Ovary (tissue), 3 donors: ENCODE measurements around the gene CCDC17.

Experiments
- CTCF ChIP-seq, 3 donors: fragments of 450-650 bp in 2 of 3; fragments of 200-600 bp in 1 of 3; IDR thresholded peaks; one replicate each; pipeline versions ENCODE4 v1.5.1 to v1.8.0; 2016 to 2022; ENCODE audit warnings: antibody characterized with exemption in 3 of 3, mild to moderate bottlenecking in 1 of 3
- EP300 ChIP-seq: sonication (generic); formaldehyde crosslinking; IDR thresholded peaks from one replicate; pipeline ENCODE4 v1.6.1; 2017; ENCODE audit warnings: antibody characterized with exemption
- POLR2A ChIP-seq: fragments of 450-650 bp; IDR thresholded peaks from one replicate; pipeline ENCODE4 v1.6.1; 2017; ENCODE audit warnings: antibody characterized with exemption, mild to moderate bottlenecking, moderate library complexity
- donor health status: DM: no; HTN: no; CAD: no.

GRCh38 chr1:45615885-45616284 lies 8.0 kb downstream of the CCDC17 start:
- TF ChIP-seq CTCF (IDR thresholded peaks at IDR 0.05) (no peak), POLR2A (no peak), EP300 (no peak)
